ENCODE data around the gene SLC5A2. TPM values are rescaled to one million over a fixed set of nuclear protein-coding genes. Genes with fewer than 3 reads are reported as not detected.
"Not testable (repeated sequence)": the region's sequence is repeated elsewhere in the genome, so short reads cannot be mapped to it uniquely, and the experiment has no call there.

The SLC5A2 gene
- total RNA-seq, 1 experiment from 2014 or later = not detected

- no peak overlapping the region for H3K27ac ChIP-seq
- peaks cover 14% of the 10 kb centered on the region for H3K27me3 ChIP-seq (replicated peaks)
- H3K9me3 ChIP-seq (replicated peaks) = no peaks in the 10 kb centered on the region
- peaks cover 19% of the 10 kb centered on the region for H3K4me1 ChIP-seq (replicated peaks)
- no peak overlapping the region for H3K4me3 ChIP-seq
- peaks cover 27% of the 10 kb centered on the region for H3K36me3 ChIP-seq
- no peak for DNase-seq (ENCODE audit: low read depth in 1 of 2, low spot score in 2 of 2)
Observed at GRCh38 chr16:31488468-31489297, 5.8 kb downstream of the SLC5A2 start.

- no peak for DNase-seq (ENCODE audit: low read depth in 1 of 2, low spot score in 2 of 2)
- H3K27me3 ChIP-seq (replicated peaks) = peaks cover 14% of the 10 kb centered on the region
- no peak overlapping the region for H3K27ac ChIP-seq
- H3K4me3 ChIP-seq = no peak overlapping the region
- peaks cover 19% of the 10 kb centered on the region for H3K4me1 ChIP-seq (replicated peaks)
- H3K36me3 ChIP-seq = peaks cover 33% of the 10 kb centered on the region
- H3K9me3 ChIP-seq (replicated peaks) = no peaks in the 10 kb centered on the region
Observed at GRCh38 chr16:31489298-31489564, 6.3 kb downstream of the SLC5A2 start.

- Histone ChIP-seq H3K36me3 (peaks cover 36% of the 10 kb centered on the region), H3K27me3 (replicated peaks) (peaks cover 14% of the 10 kb centered on the region), H3K9me3 (replicated peaks) (no peaks in the 10 kb centered on the region), H3K27ac (no peak overlapping the region), H3K4me3 (no peak overlapping the region), H3K4me1 (replicated peaks) (peaks cover 13% of the 10 kb centered on the region)
- DNase-seq (ENCODE audit: low read depth in 1 of 2, low spot score in 2 of 2) = no peak
Observed at GRCh38 chr16:31489616-31490584, 7.0 kb downstream of the SLC5A2 start.

- peaks cover 55% of the 10 kb centered on the region for H3K36me3 ChIP-seq
- no peak overlapping the region for H3K4me3 ChIP-seq
- no peak overlapping the region for H3K27ac ChIP-seq
- H3K4me1 ChIP-seq (replicated peaks) = peaks cover 11% of the 10 kb centered on the region
- H3K27me3 ChIP-seq (replicated peaks) = peaks cover 9% of the 10 kb centered on the region
- H3K9me3 ChIP-seq (replicated peaks) = no peaks in the 10 kb centered on the region
- no peak for DNase-seq (ENCODE audit: low read depth in 1 of 2, low spot score in 2 of 2)
Observed at GRCh38 chr16:31491778-31492418, 9.0 kb downstream of the SLC5A2 start.

- no peaks in the 10 kb centered on the region for H3K9me3 ChIP-seq (replicated peaks)
- no peak overlapping the region for H3K27ac ChIP-seq
- no peak overlapping the region for H3K4me3 ChIP-seq
- no peak for DNase-seq (ENCODE audit: low read depth in 1 of 2, low spot score in 2 of 2)
- no peaks in the 10 kb centered on the region for H3K4me1 ChIP-seq (replicated peaks)
- peaks cover 73% of the 10 kb centered on the region for H3K36me3 ChIP-seq
- H3K27me3 ChIP-seq (replicated peaks) = no peaks in the 10 kb centered on the region
Observed at GRCh38 chr16:31493506-31494125, 10.7 kb downstream of the SLC5A2 start.

- DNase-seq (ENCODE audit: low read depth in 1 of 2, low spot score in 2 of 2) = no peak
- H3K36me3 ChIP-seq = peaks cover 86% of the 10 kb centered on the region
- no peak overlapping the region for H3K27ac ChIP-seq
- H3K9me3 ChIP-seq (replicated peaks) = no peaks in the 10 kb centered on the region
- no peaks in the 10 kb centered on the region for H3K27me3 ChIP-seq (replicated peaks)
- H3K4me3 ChIP-seq = no peak overlapping the region
- H3K4me1 ChIP-seq (replicated peaks) = peaks cover 2% of the 10 kb centered on the region
Observed at GRCh38 chr16:31496670-31497069, 13.7 kb downstream of the SLC5A2 start.

GRCh38 chr16:31498493-31498892 lies 15.6 kb downstream of the SLC5A2 start:
- Histone ChIP-seq H3K27ac (no peak overlapping the region), H3K36me3 (peaks cover 68% of the 10 kb centered on the region), H3K9me3 (replicated peaks) (no peaks in the 10 kb centered on the region), H3K4me3 (no peak overlapping the region), H3K4me1 (replicated peaks) (peaks cover 9% of the 10 kb centered on the region), H3K27me3 (replicated peaks) (no peaks in the 10 kb centered on the region)
- no peak for DNase-seq (ENCODE audit: low read depth in 1 of 2, low spot score in 2 of 2)

- H3K4me3 ChIP-seq = no peak overlapping the region
- peaks cover 57% of the 10 kb centered on the region for H3K36me3 ChIP-seq
- peaks cover 9% of the 10 kb centered on the region for H3K4me1 ChIP-seq (replicated peaks)
- H3K27ac ChIP-seq = no peak overlapping the region
- DNase-seq (ENCODE audit: low read depth in 1 of 2, low spot score in 2 of 2) = no peak
- H3K9me3 ChIP-seq (replicated peaks) = no peaks in the 10 kb centered on the region
- no peaks in the 10 kb centered on the region for H3K27me3 ChIP-seq (replicated peaks)
Observed at GRCh38 chr16:31499928-31500327, 17.0 kb downstream of the SLC5A2 start.

GRCh38 chr16:31501226-31501965 lies 18.5 kb downstream of the SLC5A2 start:
- no peak for DNase-seq (ENCODE audit: low read depth in 1 of 2, low spot score in 2 of 2)
- Histone ChIP-seq H3K36me3 (peaks cover 50% of the 10 kb centered on the region), H3K27me3 (replicated peaks) (no peaks in the 10 kb centered on the region), H3K27ac (no peak overlapping the region), H3K9me3 (replicated peaks) (no peaks in the 10 kb centered on the region), H3K4me3 (no peak overlapping the region), H3K4me1 (replicated peaks) (peaks cover 9% of the 10 kb centered on the region)

- H3K27me3 ChIP-seq (replicated peaks) = no peaks in the 10 kb centered on the region
- peaks cover 44% of the 10 kb centered on the region for H3K36me3 ChIP-seq
- H3K4me1 ChIP-seq (replicated peaks) = peaks cover 9% of the 10 kb centered on the region
- H3K4me3 ChIP-seq = no peak overlapping the region
- H3K9me3 ChIP-seq (replicated peaks) = no peaks in the 10 kb centered on the region
- no peak overlapping the region for H3K27ac ChIP-seq
- DNase-seq (ENCODE audit: low read depth in 1 of 2, low spot score in 2 of 2) = no peak
Observed at GRCh38 chr16:31501966-31502348, 19.0 kb downstream of the SLC5A2 start.

GRCh38 chr16:31502981-31503380 lies 20.1 kb downstream of the SLC5A2 start:
- no peak for DNase-seq (ENCODE audit: low read depth in 1 of 2, low spot score in 2 of 2)
- Histone ChIP-seq H3K4me3 (no peak overlapping the region), H3K27ac (no peak overlapping the region), H3K9me3 (replicated peaks) (no peaks in the 10 kb centered on the region), H3K27me3 (replicated peaks) (no peaks in the 10 kb centered on the region), H3K36me3 (peaks cover 37% of the 10 kb centered on the region), H3K4me1 (replicated peaks) (peaks cover 9% of the 10 kb centered on the region)

GRCh38 chr16:31503555-31503954 lies 20.6 kb downstream of the SLC5A2 start:
- H3K27me3 ChIP-seq (replicated peaks); H3K9me3 ChIP-seq (replicated peaks); H3K4me1 ChIP-seq (replicated peaks); H3K4me3 ChIP-seq; DNase-seq (ENCODE audit: low read depth in 1 of 2, low spot score in 2 of 2); H3K27ac ChIP-seq: not testable (repeated sequence)
- H3K36me3 ChIP-seq = peaks cover 33% of the 10 kb centered on the region

GRCh38 chr16:31504159-31504558 lies 21.2 kb downstream of the SLC5A2 start:
- no peak overlapping the region for H3K27ac ChIP-seq
- peaks cover 12% of the 10 kb centered on the region for H3K4me1 ChIP-seq (replicated peaks)

More at GRCh38 chr16:31504159-31504558, 21.2 kb downstream of the SLC5A2 start:
- Histone ChIP-seq H3K9me3 (replicated peaks) (no peaks in the 10 kb centered on the region), H3K36me3 (peaks cover 27% of the 10 kb centered on the region), H3K27me3 (replicated peaks) (no peaks in the 10 kb centered on the region), H3K4me3 (no peak overlapping the region)
- DNase-seq (ENCODE audit: low read depth in 1 of 2, low spot score in 2 of 2) = no peak

Measured in SJSA1 (cell line).